SK-N-MC (cell line): ENCODE measurements around the gene ZSCAN30.

Source experiments
- EZH2 ChIP-seq: fragments of 200-600 bp; sonication (generic); IDR thresholded peaks from one replicate; pipeline ENCODE4 v1.6.1; 2017; ENCODE audit warnings: antibody characterized with exemption
- FOXP2 ChIP-seq: optimal IDR thresholded peaks from 2 replicates; pipeline ENCODE3; 2011; ENCODE audit warnings: mild to moderate bottlenecking, moderate library complexity; ENCODE audit not compliant: insufficient read depth; ENCODE audit errors: extremely low read length, control extremely low read depth
- POLR2AphosphoS5 ChIP-seq: IDR thresholded peaks from 2 replicates; pipeline ENCODE4 v1.6.1; 2012; ENCODE audit warnings: mild to moderate bottlenecking, low read depth, low read length, borderline replicate concordance

DNA sequence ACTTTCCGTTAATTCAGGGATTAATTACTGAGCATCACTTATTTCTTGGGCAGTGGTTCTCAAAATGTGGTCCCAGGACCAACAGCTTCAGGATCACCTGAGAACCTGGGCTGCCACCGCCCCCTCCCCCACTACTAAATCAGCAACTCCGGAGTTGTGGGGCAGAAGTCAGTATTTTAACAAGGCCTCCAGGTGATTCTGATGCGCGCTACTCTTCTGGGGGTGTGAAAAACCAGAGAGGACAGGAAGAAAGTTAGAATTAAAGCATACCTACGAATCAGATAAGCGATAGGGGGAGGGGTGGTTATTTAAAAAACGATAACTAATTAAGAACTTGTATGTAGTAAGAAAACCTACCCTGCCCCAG, 319 bp downstream of the ZSCAN30 start:
- TF ChIP-seq POLR2AphosphoS5 (no peak), EZH2 (no peak), FOXP2 (no peak)
